ENCODE measurements around the gene FMN1.
"Not testable (repeated sequence)": the region's sequence is repeated elsewhere in the genome, so short reads cannot be mapped to it uniquely, and the experiment has no call there.

The FMN1 gene

GRCh38 chr15:32953533-32953910 lies 241.0 kb downstream of the FMN1 start:
- no peak for DNase-seq

DNA sequence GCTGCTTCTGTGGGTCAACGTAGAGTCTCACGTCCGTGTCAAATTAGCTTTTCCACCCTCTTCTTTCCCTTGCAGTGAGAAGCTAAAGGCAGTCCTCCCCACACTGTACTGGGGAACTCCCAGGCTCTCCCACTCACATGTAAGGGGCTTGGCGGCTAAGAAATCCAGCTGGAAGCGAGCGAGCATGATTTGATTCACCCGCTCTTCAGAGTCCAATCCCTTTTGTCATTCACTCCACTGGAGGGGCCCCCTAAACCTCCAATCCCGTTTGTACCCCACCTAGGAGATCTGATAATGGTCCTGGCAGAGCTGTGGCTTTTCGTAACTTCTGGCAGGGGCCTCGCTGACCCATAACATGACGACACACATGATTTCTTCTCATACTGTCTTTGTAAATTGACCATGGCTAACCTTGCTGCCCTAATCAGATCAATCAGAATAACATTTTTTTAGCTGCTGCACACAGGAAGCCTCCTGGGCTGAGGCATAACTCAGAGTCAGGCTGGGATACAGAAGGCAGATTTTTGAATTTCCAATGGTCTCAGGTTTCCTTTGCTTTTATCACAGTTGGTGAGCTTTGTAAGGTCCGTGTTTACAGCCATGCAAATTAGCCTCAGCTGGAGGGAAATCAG lies 241.5 kb downstream of the FMN1 start:
- no peak for DNase-seq

GRCh38 chr15:32951736-32952464 lies 242.6 kb downstream of the FMN1 start:
- no peak for DNase-seq

DNA sequence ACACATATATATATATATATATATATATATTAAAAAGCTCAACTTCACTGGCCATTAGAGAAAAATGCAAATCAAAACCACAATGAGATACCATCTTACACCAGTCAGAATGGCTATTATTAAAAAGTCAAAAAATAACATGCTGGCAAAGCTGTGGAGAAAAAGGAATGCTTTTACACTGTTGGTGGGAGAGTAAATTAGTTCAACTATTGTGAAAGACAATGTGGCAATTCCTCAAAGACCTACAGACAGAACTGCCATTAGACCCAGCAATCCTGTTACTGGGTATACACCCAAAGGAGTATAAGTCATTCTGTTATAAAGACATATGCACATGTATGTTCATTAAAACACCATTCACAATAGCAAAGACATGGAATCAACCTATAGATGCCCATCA lies 244.5 kb downstream of the FMN1 start:
- DNase-seq = not testable (repeated sequence)

DNA sequence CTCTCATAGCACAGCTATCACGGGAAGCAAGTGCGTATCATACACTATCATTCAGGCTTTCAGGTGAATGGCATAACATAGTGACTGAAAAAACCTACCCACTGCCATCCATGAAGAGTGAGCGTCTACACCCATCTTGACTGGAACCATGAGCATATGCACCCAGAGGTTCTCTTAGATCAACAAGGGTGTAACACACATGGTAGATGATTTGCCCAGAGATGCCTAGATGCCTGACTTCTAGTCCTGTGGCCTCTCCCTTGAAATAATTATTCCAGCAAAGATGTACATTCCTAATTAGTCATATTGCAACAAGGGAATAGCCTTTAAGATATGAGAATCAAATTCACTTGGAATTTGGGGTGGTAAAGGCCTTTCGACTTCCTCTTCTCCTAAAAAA lies 248.3 kb downstream of the FMN1 start:
- DNase-seq = no peak

DNA sequence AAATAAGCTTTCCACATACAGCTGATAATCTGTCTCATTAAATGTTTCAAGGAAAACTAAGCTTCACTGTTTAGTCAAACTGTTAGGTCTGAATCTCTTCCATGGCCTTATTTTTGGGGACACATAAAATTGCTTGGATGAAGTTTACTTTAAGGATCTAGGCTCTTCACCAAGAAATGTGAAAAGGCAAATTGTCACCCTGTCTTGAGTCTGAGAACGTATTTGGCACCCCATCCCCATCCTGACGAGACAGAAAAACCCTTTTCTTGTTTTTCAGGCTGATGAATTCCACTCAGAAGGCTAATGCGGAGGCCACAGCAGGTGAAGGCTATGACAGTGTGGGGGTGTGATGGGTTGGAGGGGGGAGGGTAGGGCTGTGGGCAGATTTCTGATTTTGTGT lies 250.1 kb downstream of the FMN1 start:
- no peak for DNase-seq

DNA sequence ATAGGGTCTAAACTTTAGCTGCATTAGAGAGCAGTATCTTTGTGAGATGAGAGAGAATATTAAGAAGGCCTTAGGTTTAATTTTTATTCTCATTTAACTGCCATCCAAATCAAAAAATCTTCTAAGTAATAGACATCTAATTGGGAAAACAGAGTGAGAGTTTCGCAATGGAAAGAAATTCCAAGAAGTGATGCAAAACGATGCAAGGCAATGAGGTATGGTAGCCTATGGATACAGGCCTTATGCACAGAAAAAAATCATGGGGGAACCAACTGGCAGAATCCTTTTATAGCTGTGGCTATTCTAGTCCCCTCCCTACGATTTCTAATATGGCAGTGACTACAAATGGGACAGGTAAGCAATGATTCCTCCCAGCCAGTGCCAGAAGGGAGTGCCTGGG lies 250.8 kb downstream of the FMN1 start:
- no peak for DNase-seq

DNA sequence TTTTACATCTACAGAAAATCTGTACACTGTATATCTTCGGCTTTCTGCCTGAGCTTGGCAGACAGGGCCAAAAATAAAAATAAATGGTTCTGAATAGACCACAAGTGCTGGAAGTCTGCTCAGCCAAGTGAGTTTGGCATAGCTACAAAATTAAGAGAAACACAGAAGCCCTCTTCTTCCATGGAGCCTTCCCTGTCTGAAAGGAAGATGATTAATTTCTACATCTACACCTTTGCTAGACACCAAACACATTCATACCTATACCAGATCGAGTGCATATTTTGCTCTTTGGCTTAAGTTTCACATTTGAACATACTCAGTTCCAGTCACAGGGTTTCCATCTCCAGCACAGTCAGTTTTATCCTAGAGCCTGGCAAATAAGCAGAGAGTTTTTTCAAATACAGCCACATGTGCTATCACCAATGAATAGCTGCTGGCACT lies 252.1 kb downstream of the FMN1 start:
- no peak for DNase-seq

- DNase-seq = no peak
These were observed 252.7 kb downstream of the FMN1 start for GRCh38 chr15:32941823-32942222.

DNA sequence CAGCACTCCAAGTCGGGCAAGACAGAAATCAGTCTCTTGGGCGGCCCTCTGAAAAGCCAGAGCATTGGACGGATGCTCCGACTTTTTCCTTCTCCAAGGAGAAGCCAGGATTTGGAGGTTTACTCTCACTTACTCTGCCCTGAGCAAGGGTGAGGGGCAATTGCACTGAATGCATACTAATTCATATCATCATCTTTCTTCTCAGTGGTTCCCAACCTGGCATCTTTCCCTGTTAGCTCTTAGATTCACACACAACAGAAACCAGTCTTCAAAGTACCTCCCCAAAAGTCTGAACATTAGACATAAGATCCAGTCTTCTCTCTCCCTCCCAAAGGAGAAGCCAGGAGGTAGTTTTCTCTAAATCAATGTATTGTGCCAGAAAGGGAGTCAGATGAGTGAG lies 257.5 kb downstream of the FMN1 start:
- DNase-seq = no peak

- no peak for DNase-seq
These were observed 258.1 kb downstream of the FMN1 start for GRCh38 chr15:32936283-32936918.

DNA sequence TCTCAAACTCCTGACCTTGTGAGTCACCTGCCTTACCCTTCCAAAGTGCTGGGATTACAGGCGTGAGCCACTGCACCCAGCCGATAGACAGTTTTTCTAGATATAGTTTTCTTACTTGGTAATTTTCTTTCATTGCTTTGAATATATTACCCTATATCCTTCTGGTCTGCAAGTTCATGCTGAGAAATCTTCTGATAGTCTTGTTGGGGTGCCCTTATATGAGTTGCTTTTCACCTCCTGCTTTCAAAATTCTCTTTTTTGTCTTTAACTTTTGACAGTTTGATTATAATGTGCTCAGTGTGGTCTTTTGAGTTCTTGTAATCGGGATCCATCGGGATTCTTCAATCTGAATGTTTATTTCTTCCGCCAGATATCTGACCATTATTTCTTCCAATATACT lies 259.4 kb downstream of the FMN1 start:
- no peak for DNase-seq

GRCh38 chr15:32933236-32933635 lies 261.3 kb downstream of the FMN1 start:
- no peak for DNase-seq

DNA sequence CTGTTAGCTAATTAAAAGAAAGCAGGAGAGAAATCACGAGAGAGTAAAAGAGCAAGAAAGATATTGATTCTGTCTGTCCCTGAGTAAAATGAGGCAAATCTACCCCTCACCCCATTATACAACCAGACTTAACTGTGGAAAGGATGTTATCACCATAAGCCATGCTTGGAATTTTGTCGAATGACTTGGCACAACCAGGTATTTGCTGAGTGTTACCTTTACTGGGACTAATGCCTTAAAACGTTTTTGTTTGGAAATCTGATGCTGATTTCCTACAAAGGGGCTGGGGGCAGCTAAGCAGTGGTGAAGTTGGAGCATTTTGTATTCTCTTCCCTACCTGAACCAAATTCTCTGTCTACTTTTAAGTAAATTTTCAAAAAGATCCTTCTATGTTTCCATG lies 265.6 kb downstream of the FMN1 start:
- DNase-seq = no peak

- no peak for DNase-seq
These were observed 267.4 kb downstream of the FMN1 start for GRCh38 chr15:32927124-32927523.

GRCh38 chr15:32923176-32923575 lies 271.3 kb downstream of the FMN1 start:
- DNase-seq = no peak

DNA sequence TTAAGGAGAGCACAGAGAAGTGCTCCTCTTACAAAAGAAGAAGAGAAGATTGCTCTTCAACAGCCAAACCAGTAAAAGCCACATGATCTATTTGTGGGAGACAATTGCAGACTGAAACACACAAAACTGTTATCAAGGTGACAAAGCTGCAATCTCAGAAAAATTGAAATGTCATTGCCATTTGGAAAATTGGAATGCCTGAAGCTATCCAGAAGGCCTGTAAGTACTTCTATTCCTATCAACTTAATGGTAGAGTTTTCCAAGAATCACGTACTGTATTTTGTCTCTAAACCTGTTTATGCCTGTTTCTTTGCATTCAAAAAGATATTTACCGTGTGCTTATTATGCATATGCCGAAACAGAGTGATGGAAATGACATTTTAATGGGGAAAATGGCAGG lies 272.0 kb downstream of the FMN1 start:
- no peak for DNase-seq

- no peak for DNase-seq
These were observed 274.6 kb downstream of the FMN1 start for GRCh38 chr15:32919749-32920414.

DNA sequence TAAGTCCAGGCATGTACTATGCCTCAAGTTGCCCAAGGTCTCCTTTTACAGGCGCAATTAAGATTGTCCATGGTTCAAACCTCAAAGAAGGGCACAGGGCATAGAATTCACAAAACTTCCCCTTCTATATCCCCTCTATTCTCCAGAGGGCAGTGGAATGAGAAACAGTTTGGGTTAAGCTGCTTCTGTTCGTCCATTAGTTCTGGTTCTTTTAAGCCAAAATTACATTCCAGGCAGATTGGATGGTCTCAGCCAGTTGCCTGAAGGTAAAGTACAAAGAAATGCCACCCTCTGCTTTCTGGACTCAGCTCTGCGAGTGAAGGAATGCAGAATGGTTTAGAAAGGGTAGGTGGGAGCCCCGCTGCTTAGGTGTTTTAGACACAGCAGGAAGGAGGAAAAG lies 276.0 kb downstream of the FMN1 start:
- no peak for DNase-seq

- DNase-seq = no peak
These were observed 283.7 kb downstream of the FMN1 start for GRCh38 chr15:32910839-32911238.

DNA sequence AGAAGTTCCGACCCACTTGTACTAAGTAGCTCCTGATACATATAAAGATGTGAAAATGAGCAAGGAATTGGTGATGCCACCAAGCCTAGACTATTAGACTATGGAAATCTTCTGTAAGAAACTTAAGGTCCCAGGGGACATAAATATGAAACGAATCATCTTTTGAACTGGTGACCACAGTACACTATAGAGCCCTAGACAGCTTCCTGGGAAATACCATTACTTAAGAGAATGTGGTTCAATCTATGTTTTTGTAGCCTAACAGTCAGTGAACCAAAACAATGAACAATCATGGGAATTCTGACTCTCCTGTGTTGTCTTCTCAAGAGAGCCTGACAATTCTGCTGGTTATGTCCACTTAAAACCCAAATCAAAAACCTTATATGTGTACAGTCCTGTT lies 285.1 kb downstream of the FMN1 start:
- DNase-seq = no peak

- DNase-seq = no peak
These were observed 285.6 kb downstream of the FMN1 start for GRCh38 chr15:32908872-32909271.

- DNase-seq = no peak
These were observed 286.2 kb downstream of the FMN1 start for GRCh38 chr15:32908135-32908801.

All from activated CD8-positive, alpha-beta memory T cell treated with anti-CD3 and anti-CD28 coated beads for 24 hours (primary cell).